Renal pelvis (tissue), 4 donors: ENCODE results near the gene FZR1. TPM values are rescaled to one million over a fixed set of nuclear protein-coding genes. Genes with fewer than 3 reads are reported as not detected.
"Not testable (repeated sequence)": the region's sequence is repeated elsewhere in the genome, so short reads cannot be mapped to it uniquely, and the experiment has no call there.

ENCODE experiments used
- DNase-seq: peaks from one replicate; pipeline ENCODE4 v3.0.0-alpha.2; 2013
- polyA plus RNA-seq, 3 donors: library from polyadenylated mRNA; unstranded; fragments of 120-200 nt; gene quantifications; one replicate each; pipeline ENCODE4 v1.2.1, GENCODE V29; 2013; ENCODE audit not compliant: insufficient read length in 3 of 3

FZR1 gene
- polyA plus RNA-seq, 3 donors, result 47.3 to 67.5 (median 56.9) TPM

GRCh38 chr19:3544058-3544376 lies 37.9 kb downstream of the FZR1 start:
- DNase-seq, result no peak

DNA sequence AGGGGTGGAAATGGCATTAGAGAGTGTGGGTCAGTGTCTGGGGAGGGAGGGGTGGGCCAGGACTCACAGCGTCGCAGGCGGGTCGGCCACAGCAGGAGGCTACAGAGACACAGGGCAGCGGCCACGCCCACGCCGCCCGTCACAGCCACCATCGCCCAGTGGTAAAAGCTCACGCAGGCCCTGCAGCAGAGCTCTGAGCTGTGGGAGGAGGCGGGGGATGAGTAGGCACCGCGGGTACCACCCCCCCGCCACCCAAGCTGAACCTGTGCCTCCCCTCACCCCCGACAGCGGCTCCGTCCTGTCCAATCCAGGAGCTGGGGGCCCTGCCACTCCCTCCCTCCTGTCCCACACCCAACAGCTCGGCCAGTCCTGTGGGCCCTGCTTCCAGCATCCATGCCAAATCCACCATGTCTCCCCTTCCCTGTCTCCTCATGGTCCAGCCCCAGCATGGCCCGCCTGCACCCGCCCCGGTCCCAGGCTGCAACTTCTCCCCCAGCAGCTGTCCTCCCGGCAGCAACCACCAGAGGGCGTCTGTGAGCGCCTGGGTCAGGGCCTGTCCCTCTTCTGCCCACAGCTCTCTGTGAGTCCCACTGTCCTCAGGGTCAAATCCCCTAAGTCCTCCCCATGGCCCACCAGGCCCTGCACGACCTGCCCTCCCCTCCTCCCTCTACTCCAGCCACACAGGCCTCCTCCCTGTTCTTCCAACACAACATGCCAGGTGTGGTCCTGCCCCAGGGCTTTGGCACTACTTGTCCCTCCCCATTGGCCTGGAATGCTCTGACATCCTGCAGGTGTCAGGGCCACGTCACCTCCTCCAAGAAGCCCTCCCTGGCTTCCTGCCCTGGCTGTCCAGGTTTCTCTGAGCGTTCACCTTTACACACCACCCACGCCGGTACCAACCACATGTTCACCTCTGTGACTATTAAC lies 38.9 kb downstream of the FZR1 start:
- DNase-seq, result peak; percentile 19

DNA sequence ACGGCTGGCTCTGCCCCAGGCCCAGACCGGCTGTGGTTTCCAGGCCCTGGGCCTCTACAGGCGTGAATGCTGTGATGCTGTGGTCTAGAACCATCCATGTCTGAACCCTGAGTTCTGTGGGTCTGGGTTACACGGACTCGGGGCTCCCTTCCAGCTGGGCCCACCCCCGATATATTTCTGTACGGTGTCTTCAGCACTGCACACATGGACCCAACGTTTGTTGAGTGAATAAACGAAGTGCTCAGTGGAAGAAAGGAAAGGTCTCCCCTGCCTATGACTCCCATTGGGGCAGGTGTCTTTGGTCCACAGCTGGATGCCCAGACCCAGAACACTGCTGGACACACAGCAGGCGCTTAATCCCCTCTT lies 39.5 kb downstream of the FZR1 start:
- no peak for DNase-seq

DNA sequence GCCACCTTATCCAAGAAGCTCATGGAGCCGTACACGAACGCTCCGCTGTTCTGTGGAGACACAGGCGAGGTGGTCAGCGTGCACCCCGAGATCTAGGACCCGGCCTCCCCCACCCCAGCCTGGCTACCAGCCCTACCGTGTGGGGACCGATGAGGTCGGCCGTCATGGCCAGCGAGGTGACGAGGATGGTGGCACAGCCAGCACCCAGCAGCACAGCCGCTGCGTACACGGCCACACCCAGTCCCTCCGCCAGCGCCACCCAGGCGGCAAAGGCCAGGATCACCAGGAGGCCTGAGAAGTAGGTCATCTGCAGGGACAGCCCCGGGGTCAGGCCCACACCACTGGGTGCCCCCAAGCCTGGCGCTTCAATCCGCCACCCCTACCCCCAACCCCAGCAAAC lies 40.0 kb downstream of the FZR1 start:
- DNase-seq, result no peak

GRCh38 chr19:3547301-3547731 lies 41.2 kb downstream of the FZR1 start:
- no peak for DNase-seq

DNA sequence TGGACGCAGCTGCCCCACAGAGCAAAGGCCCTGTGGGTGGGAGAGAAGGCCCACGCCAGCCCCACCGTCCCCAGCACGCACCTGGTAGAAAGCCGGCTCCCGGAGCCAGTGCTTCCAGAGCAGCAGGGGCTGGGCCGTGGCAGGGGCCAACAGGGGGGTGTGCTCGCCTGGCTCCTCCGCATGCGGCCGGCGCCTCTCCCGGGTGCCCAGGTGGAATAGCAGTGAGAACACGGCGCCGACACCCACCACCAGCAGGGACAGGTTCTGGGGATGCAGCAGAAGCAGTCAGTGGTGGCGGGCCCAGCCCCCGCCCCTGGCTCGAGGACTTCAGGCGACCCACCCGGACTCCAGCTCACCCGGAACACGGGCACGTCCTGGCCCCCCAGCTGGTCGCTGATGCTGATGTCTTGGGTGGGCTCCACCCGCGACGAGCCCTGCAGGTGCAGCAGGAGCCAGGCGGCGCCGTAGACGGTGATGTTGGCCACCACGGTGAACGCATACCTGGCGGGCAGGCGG lies 41.7 kb downstream of the FZR1 start:
- DNase-seq, result no peak

DNA sequence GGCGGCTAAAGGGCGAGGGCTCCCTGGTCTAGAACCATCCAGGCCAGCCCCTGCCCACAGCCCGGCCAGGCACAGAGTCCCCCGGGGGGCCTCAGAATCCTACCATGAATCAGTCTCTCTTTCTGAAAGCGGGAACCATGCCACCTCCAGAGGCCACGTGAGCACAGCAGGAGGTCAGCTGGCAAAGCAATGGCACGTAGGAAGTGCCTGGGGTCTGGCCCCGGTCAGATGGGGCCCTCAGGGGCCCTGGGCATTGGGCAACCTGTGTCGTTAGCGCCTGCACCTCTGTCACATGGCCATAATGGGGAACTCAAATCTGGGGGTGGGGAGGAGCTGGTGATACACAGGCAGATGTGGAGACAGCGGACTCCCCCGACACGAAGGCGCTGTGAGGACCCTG lies 42.5 kb downstream of the FZR1 start:
- no peak for DNase-seq

DNA sequence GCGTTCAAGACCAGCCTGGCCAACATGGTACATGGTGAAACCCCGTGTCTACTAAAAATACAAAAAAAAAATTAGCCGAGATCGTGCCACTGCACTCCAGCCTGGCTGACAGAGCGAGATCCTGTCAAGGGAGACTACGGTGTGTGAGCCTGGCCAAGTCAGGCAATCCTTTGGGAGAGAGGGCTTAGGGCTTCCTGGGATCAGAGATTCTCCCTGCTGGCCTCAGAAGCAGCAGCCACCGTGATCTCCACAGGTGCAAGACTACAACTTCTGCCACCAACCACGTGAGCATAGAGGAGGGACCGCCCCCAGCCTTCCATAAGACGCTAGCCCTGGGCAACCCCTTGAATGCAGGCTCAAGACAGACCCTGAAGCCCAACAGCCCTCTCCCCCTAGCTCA lies 43.7 kb downstream of the FZR1 start:
- no peak for DNase-seq

GRCh38 chr19:3550947-3551791 lies 45.1 kb downstream of the FZR1 start:
- DNase-seq, result no peak

DNA sequence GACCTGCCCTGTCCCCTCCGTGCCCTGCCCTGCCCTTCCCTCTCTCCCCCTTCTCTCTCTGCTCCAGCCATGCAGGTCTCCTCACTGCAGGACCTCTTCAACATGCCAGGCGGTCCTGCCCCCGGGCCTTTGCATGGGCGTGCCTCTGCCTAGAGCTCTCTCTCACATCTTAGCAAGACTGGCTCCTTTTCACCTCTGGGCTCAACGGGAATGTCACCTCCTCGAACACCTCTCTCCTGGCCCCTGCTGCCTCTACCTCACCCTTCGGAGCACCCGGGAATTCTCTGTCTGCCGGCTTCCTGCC lies 45.6 kb downstream of the FZR1 start:
- DNase-seq, result no peak

DNA sequence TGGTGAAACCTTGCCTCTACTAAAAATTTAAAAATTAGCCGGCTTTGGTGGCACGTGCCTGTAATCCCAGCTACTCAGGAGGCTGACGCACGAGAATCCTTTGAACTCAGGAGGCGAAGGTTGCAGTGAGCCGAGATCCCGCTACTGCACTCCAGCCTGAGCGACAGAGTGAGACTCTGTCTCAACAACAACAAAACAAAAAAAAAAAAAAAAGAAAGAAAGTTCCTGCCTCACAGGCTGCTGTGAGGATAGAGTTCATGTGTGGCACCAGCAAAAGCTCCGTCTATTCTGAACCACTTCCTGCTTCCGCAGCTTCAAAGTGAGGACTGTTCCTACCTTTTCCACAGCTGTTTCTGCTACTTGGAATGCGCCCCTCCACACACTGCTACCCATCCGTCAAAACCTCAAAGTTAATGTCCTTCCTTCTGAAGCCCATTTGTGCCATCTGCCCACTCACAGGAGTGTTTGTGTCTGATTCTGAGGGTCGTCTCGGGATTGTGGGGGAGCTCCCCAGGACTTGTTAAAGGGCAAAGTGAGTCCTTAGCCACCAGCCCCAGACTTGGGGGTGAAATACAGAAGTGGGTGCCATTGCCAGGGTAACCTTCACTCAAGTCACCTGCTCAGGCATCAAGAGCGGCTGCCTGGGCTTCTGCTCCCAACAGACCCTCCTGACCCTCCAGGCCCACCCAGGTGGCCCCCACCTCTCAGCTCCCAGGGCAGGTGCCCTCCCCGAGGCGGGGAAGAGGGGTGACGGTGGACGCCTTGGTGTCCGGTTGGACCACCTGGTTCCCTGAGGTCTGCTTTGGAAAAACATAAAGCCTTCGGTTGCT lies 48.4 kb downstream of the FZR1 start:
- no peak for DNase-seq

DNA sequence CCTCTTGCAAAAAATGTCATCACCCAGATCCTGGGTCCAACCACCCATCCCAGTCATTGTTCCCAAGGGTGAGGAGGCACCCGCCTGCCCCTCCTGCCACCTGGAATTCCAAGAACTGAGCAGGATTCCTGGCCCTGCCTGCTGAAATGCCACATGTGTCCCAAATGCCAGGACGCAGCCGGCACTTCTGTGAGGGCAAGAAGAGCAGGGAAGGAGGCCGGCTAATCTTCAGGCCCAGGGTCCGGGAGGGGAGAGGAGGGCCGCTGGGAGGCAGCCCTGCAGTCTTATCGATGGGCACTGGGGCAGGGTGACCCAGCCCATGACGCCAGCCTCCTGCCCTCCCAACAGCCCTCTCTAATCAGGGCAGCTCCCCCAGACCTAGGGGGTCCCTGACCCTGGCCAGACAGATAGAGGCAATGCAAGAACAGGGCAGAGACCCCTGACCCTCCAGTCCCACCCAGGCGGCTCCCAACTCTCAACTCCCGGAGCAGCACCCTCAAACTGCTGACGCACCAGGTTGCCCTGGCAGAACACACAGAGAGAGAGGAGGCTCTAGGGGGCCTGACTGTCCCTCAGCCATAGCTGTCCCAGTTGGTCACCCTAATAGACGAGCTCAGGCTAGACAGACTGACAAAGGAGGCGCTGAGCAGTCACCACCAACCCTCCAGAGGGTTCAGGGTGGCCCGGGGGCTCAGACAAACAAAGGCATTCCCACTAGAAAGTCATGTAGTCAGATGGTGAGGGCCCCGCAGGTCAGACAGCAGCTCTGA lies 49.7 kb downstream of the FZR1 start:
- DNase-seq, result no peak

GRCh38 chr19:3556423-3556977 lies 50.4 kb downstream of the FZR1 start:
- DNase-seq, result no peak

GRCh38 chr19:3556978-3557460 lies 50.9 kb downstream of the FZR1 start:
- no peak for DNase-seq

DNA sequence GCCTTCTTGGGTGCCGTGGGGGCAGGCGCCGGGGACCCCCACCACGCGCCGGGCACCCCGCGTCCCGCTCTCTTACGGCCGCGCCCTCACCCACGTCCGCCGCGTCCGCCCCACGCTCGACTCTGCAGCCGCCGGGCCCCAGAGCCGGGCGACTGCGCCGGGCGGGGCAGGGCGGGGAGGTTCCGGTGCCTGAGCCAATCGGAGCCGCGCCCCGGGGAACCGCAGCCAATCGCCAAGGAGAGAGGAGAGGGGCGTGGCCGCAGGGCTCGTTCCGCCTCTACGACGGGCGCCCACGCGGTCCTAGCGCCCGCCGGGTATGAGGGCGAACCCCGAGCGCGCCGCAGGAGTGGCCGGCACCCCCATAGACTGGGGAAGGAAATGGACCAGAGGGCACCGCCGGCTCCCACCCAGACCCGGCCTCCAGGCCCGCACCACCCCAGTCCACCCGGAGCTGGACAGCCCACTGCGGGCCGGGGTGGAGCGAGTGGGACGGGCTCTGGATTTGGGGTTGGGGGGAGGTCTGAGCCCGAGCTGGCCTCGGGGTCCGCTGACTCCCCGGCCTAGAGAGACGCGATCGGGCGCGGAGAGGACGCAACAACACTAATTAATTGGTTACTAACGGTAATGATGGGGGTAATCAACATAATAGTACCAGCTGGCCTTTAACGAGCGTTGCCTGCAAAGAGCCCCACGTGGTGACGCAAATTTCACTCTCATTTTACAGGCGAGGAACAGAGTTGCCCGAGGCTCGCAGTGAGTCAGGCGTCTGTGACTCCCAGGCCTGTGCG lies 51.5 kb downstream of the FZR1 start, which contains the start of gene MFSD12:
TSS of gene MFSD12 (minus strand) at position 126 of the 788 bp plus-strand sequence. CDS start 183 bp downstream, outside the sequence.
- DNase-seq, result peak; percentile 94

DNA sequence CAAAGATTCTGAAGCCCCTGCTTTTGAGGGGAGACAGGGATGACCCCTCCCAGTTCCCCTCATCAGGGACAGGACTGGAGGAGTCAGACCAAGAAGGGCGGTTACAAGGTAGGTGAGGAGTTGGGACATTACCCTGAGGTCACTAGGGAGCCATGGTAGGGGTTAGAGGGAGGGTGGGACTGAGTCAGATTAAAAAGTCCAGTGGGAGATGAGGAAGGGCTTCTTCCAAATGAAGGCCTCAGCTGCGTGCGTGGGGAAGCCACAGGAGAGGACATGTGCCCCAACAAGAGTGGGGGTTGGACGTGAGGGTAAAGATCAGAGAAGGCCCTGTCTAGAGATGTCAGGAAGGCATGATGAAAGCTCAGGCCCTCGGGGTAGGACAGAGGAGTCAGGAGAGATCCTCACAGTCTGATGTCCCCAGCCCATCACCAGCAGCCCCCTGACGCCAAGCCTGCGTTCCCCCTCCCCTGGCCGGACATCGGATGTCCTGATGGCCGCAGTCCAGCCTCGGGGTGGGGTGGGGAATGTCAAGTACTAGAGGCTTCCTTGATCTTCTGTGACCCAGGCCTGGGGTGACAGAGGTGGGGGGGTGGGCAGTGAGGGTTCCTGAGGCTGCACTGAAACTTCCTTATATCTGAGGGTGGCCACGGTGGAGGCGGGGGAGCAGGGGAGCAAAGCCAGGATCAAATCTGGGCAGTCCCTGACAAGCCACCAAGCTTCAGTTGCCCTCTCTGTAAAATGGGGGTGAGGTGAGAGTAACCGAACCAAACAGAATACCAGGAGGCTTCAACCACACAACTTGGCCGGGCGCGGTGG lies 57.8 kb downstream of the FZR1 start:
- no peak for DNase-seq

DNA sequence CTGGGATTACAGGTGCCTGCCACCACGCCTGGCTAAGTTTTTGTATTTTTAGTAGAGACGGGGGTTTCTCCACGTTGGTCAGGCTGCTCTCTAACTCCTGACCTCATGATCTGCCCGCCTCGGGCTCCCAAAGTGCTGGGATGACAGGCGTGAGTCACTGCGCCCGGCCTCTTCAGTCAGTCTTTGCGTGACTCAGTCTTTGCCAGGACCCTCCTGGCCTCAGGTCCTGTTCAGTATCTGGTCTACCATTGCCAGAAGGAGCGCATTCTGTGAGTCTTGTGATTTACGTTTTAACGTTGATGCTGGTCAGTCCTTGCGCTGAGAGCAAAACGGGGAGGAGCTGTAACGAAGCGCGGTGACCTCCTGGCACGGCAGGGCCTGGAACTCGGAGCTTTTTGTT lies 59.0 kb downstream of the FZR1 start:
- DNase-seq, result no peak

DNA sequence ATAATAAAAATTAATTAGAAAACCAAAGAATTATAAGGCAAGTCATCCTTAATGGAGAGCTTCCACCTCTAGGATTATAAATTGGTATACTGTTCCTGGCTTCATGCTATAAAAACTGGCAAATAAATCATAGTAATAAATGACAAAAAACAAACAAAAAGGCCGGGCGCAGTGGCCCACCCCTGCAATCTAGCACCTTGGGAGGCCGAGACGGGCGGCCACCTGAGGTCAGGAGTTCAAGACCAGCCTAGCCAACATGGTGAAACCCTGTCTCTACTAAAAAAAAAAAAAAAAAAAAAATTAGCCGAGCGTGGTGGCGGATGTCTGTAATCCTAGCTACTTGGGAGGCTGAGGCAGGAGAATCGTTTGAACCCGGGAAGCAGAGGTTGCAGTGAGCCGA lies 63.9 kb downstream of the FZR1 start:
- not testable (repeated sequence) for DNase-seq

DNA sequence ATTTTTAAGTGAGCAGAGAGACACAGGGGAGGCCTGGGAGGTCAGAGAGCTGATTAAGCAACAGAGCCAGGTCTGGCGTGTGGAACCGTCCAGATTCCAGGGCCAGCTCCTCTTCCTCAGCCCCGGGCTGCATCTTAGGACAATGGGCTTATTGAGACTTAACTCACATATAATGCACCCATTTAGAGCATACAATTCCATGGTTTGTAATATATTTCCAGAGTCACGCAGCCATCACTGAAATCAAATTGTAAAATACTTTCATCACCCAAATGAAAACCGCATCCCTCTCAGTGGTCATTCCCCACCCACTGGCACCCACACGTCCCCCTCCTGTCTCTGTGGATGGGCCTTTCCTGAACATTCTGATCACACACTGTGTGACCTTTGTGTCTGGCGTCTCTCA lies 64.5 kb downstream of the FZR1 start:
- no peak for DNase-seq
